Mammary epithelial cell (primary cell): Measurements from ENCODE around the gene PARD6B.

Source experiments
- EZH2 ChIP-seq: IDR thresholded peaks from 2 replicates; pipeline ENCODE4 v1.6.1; 2012; ENCODE audit warnings: low read length, inconsistent platforms, borderline replicate concordance
- TF ChIP-seq, protein P1 (sequence below), 2 donors: IDR thresholded peaks in 1 of 2; conservative IDR thresholded peaks in 1 of 2; 2 replicates each; pipeline ENCODE4 v1.5.1; 2011 to 2012; ENCODE audit warnings: inconsistent platforms in 2 of 2, low read length in 2 of 2, mild to moderate bottlenecking in 2 of 2, control low read depth in 1 of 2, low read depth in 1 of 2; ENCODE audit not compliant: insufficient read depth in 1 of 2; ENCODE audit errors: extremely low read depth in 1 of 2

DNA sequence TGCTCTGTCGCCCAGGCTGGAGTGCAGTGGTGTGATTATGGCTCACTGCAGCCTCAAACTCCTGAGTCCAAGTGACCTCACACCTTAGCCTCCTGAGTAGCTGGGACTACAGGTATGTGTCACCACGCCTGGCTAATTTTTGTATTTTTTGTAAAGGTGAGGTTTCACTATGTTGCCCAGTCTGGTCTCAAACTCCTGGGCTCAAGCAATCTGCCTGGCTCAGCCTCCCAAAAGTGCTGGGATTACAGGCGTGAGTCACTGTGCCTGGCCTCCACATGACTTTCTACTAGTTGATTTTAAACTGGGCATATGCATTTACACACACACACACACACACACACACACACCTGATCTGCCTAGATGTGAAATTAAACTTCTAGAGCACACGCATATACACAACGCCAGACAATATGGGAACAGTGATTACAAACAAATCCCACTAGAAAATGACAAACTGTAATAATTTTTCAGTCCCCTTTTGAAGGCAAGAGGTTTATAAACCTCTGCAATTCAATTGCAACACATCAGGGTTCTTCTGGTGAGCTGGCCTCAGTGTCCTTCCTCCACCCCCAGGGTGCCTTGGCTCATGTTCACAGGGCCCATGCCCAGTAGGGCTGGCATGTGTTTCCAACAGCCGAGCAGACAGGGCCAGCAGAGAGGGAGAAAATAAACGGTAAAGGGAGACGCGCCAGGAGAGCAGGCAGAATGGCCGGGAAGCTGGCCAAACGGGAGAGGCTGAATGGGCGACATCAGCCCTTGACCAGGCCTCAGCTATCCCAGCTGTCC, 31.2 kb downstream of the PARD6B start:
- TF ChIP-seq, protein P1, sequence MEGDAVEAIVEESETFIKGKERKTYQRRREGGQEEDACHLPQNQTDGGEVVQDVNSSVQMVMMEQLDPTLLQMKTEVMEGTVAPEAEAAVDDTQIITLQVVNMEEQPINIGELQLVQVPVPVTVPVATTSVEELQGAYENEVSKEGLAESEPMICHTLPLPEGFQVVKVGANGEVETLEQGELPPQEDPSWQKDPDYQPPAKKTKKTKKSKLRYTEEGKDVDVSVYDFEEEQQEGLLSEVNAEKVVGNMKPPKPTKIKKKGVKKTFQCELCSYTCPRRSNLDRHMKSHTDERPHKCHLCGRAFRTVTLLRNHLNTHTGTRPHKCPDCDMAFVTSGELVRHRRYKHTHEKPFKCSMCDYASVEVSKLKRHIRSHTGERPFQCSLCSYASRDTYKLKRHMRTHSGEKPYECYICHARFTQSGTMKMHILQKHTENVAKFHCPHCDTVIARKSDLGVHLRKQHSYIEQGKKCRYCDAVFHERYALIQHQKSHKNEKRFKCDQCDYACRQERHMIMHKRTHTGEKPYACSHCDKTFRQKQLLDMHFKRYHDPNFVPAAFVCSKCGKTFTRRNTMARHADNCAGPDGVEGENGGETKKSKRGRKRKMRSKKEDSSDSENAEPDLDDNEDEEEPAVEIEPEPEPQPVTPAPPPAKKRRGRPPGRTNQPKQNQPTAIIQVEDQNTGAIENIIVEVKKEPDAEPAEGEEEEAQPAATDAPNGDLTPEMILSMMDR (conservative IDR thresholded peaks at IDR 0.05 in 1 of 2, IDR thresholded peaks at IDR 0.05 in 1 of 2; ENCODE audit: extremely low read depth in 1 of 2, insufficient read depth in 1 of 2, low read depth in 1 of 2, low read length in 2 of 2), result no peak
- no peak for TF ChIP-seq EZH2
